IMR-90 (cell line): ENCODE measurements around the gene PID1. TPM values are rescaled to one million over a fixed set of nuclear protein-coding genes. Genes with fewer than 3 reads are reported as not detected.

Source experiments
- ATAC-seq: fragments of 200-7000 bp; cut with Tn5 transposase; 2 replicates; pipeline ENCODE4 v1.9.1; 2020; ENCODE audit warnings: low read depth, mild to moderate bottlenecking, moderate library complexity
- BruUV-seq: library from RNA; stranded (reverse); fragments of 400-500 nt; replicated peaks from 2 replicates; lab custom pipeline; 2021; lab: Mats Ljungman, UMichigan
- CTCF ChIA-PET: fragments of 300-600 bp; formaldehyde crosslinking; extraction: SDS; loops from one replicate; lab custom pipeline; 2021; ENCODE audit warnings: antibody characterized with exemption; lab: Yijun Ruan, JAX
- POLR2A ChIA-PET: fragments of 300-600 bp; sonication (Branson Sonifier 250); formaldehyde crosslinking; loops from one replicate; lab custom pipeline; 2022; ENCODE audit warnings: antibody characterized with exemption; ENCODE audit not compliant: unreplicated experiment; lab: Charles Lee
- DNase-seq: peaks from one replicate; pipeline ENCODE4 v3.0.0; 2013
- H2AFZ ChIP-seq: replicated peaks from 2 replicates; pipeline ENCODE3; 2013; ENCODE audit warnings: low read length, mild to moderate bottlenecking; ENCODE audit not compliant: poor library complexity
- H2AK5ac ChIP-seq: 2 replicates; pipeline ENCODE4 v1.6.1; 2013; ENCODE audit warnings: low read depth, low read length, inconsistent platforms
- H2AK9ac ChIP-seq: replicated peaks from 2 replicates; pipeline ENCODE3; 2013; ENCODE audit warnings: mild to moderate bottlenecking, low read depth, low read length, moderate library complexity; ENCODE audit not compliant: poor library complexity
- H2BK120ac ChIP-seq: 2 replicates; pipeline ENCODE4 v1.6.1; 2013; ENCODE audit warnings: low read depth, low read length, inconsistent platforms
- H2BK15ac ChIP-seq: 3 replicates; pipeline ENCODE4 v1.6.1; 2013; ENCODE audit warnings: low read depth, low read length, inconsistent platforms
- H2BK20ac ChIP-seq: 2 replicates; pipeline ENCODE4 v1.6.1; 2013; ENCODE audit warnings: low read depth, mild to moderate bottlenecking, inconsistent platforms, low read length, moderate library complexity
- H2BK5ac ChIP-seq: 2 replicates; pipeline ENCODE4 v1.6.1; 2013; ENCODE audit warnings: mild to moderate bottlenecking, low read depth, low read length, inconsistent platforms; ENCODE audit not compliant: poor library complexity, severe bottlenecking
- H3K14ac ChIP-seq: replicated peaks from 2 replicates; pipeline ENCODE4 v1.6.1; 2013; ENCODE audit warnings: low read depth, low read length, inconsistent platforms
- H3K18ac ChIP-seq: 2 replicates; pipeline ENCODE4 v1.6.1; 2013; ENCODE audit warnings: low read depth, low read length, control low read depth
- H3K23ac ChIP-seq: 2 replicates; pipeline ENCODE4 v1.6.1; 2013; ENCODE audit warnings: low read depth, low read length, inconsistent platforms
- H3K27ac ChIP-seq: 2 replicates; pipeline ENCODE4 v1.5.1; 2013; ENCODE audit warnings: mild to moderate bottlenecking, control low read depth, low read length; ENCODE audit not compliant: insufficient read depth
- H3K27me3 ChIP-seq: 2 replicates; pipeline ENCODE4 v1.6.1; 2013; ENCODE audit warnings: low read length; ENCODE audit not compliant: control insufficient read depth, insufficient read depth
- H3K36me3 ChIP-seq: 2 replicates; pipeline ENCODE4 v1.6.1; 2013; ENCODE audit warnings: low read length, mixed read lengths; ENCODE audit not compliant: control insufficient read depth, insufficient read depth
- H3K4ac ChIP-seq: 2 replicates; pipeline ENCODE4 v1.6.1; 2013; ENCODE audit warnings: low read depth, low read length, inconsistent platforms
- H3K4me1 ChIP-seq: 2 replicates; pipeline ENCODE4 v1.6.1; 2013; ENCODE audit warnings: low read length, mixed read lengths; ENCODE audit not compliant: control insufficient read depth, insufficient read depth
- H3K4me2 ChIP-seq: 2 replicates; pipeline ENCODE4 v1.6.1; 2013; ENCODE audit warnings: low read depth, mild to moderate bottlenecking, control low read depth, low read length, moderate library complexity
- H3K4me3 ChIP-seq: 2 replicates; pipeline ENCODE4 v1.5.1; 2013; ENCODE audit warnings: low read depth, mild to moderate bottlenecking, control low read depth, low read length, moderate library complexity; ENCODE audit not compliant: insufficient read depth
- H3K56ac ChIP-seq: 2 replicates; pipeline ENCODE4 v1.6.1; 2013; ENCODE audit warnings: low read length, inconsistent platforms; ENCODE audit not compliant: insufficient read depth; ENCODE audit errors: extremely low read depth
- H3K79me1 ChIP-seq, 2 experiments: 2 replicates each; pipeline ENCODE4 v1.6.1; 2013; ENCODE audit warnings: low read length in 2 of 2, inconsistent platforms in 1 of 2, low read depth in 1 of 2
- H3K9ac ChIP-seq: 2 replicates; pipeline ENCODE4 v1.6.1; 2013; ENCODE audit warnings: low read depth, low read length, control low read depth
- H3K9me1 ChIP-seq: 2 replicates; pipeline ENCODE4 v1.6.1; 2013; ENCODE audit warnings: low read length, inconsistent platforms; ENCODE audit not compliant: insufficient read depth
- H3K9me3 ChIP-seq: 2 replicates; pipeline ENCODE4 v1.6.1; 2013; ENCODE audit warnings: low read length; ENCODE audit not compliant: control insufficient read depth, insufficient read depth
- H4K20me1 ChIP-seq: 2 replicates; pipeline ENCODE4 v1.6.1; 2013; ENCODE audit warnings: low read length, inconsistent platforms; ENCODE audit not compliant: insufficient read depth
- H4K5ac ChIP-seq: 2 replicates; pipeline ENCODE4 v1.6.1; 2013; ENCODE audit warnings: mild to moderate bottlenecking, low read depth, low read length, control low read depth
- H4K8ac ChIP-seq, 2 experiments: 2 replicates each; pipeline ENCODE4 v1.6.1; 2013; ENCODE audit warnings: low read depth in 2 of 2, low read length in 2 of 2, control low read depth in 1 of 2, inconsistent platforms in 1 of 2
- H4K91ac ChIP-seq: 2 replicates; pipeline ENCODE4 v1.6.1; 2013; ENCODE audit warnings: low read depth, low read length, inconsistent platforms; ENCODE audit not compliant: insufficient read depth
- FOS ChIP-seq: fragments of 150-350 bp; IDR thresholded peaks from 2 replicates; pipeline ENCODE4 v1.6.1; 2016; ENCODE audit warnings: low read depth, low read length
- WGBS, 2 experiments: methylation state at CpG; one replicate each; pipeline versions ENCODE4 v1.1.5 to v1.1.7; 2013; ENCODE audit warnings: missing lambda C conversion rate in 2 of 2; ENCODE audit not compliant: insufficient read length in 1 of 2; ENCODE audit errors: extremely low coverage in 2 of 2; 5-methylcytosine and 5-hydroxymethylcytosine counted together
- dilution Hi-C: fragments of 300-500 bp; cut with HindIII; formaldehyde crosslinking; loops from one replicate; pipeline ENCODE4 v1.14.3; 2018; ENCODE audit warnings: low sequenced_read_pairs; ENCODE audit not compliant: unreplicated experiment
- in situ Hi-C: fragments of 300-500 bp; cut with MboI; formaldehyde crosslinking; loops from 3 replicates; pipeline ENCODE4 v1.14.3; 2019; ENCODE audit warnings: low sequenced_read_pairs, inconsistent platforms, mixed read lengths
- intact Hi-C: fragments of 100-400 bp; cut with micrococcal nuclease; formaldehyde crosslinking; loops from 2 replicates; pipeline ENCODE4 v1.10.0; 2022
- polyA plus RNA-seq, 3 experiments: library from polyadenylated mRNA; depleted of rRNA; stranded (reverse); fragments of >200 nt; gene quantifications; 2 replicates each; pipeline ENCODE4 v1.2.3, GENCODE V29; 2012; ENCODE audit warnings: low replicate concordance in 1 of 3
- total RNA-seq: library from RNA; depleted of rRNA; stranded (reverse); fragments of >200 nt; gene quantifications from 2 replicates; pipeline ENCODE4 v1.2.3, GENCODE V29; 2012

Gene PID1
- total and polyA plus RNA-seq, 2 of the 4 experiments (the other 2 are of a cell fraction) = 0.90 to 1.9 TPM

DNA sequence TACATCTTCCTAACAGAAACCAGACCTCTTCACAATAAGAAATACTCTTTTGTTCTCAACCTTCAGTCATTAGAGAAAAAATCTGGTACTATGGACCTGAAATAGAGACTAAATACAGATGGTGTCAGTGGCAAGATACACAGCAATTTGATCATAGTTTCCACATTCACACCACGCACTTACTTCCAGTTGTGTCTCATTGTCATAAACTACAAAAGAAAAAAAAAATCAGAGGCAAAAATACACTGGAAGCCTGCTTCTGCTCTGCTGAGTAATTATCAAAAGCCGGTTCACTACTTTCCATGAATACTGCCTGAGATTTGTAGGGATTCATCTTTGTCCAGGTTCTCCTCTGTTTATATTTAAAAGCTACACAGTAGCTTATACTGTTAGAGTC, 182.6 kb downstream of the PID1 start:
- H3K79me1 ChIP-seq = no peaks in the 10 kb centered on the region
- no peak overlapping the region for H2BK120ac ChIP-seq
- in situ Hi-C loops (no loop called here), intact Hi-C loops (no loop called here), dilution Hi-C loops (no loop called here)
- H2BK20ac ChIP-seq = no peak overlapping the region
- no peak overlapping the region for H3K18ac ChIP-seq
- H2AK9ac ChIP-seq = no peak overlapping the region
- no peak overlapping the region for H4K91ac ChIP-seq
- H2BK5ac ChIP-seq = no peak overlapping the region
- no peak overlapping the region for H3K9ac ChIP-seq
- no peak for TF ChIP-seq FOS
- H3K36me3 ChIP-seq = no peaks in the 10 kb centered on the region
- CTCF ChIA-PET = no interaction called here
- H3K27ac ChIP-seq = no peak overlapping the region
- no peak overlapping the region for H3K23ac ChIP-seq
- no peaks in the 10 kb centered on the region for H3K9me1 ChIP-seq
- H2AK5ac ChIP-seq = no peak overlapping the region
- no peak overlapping the region for H3K4me3 ChIP-seq
- no peak overlapping the region for H3K56ac ChIP-seq
- H2AFZ ChIP-seq = no peak overlapping the region
- no CpG with 5 or more reads among the region's 2 CpGs for whole genome bisulfite sequencing, 2 experiments
- no peaks in the 10 kb centered on the region; the same call in 1 of the 2 replicates for H3K9me3 ChIP-seq
- no TSS peak for BruUV-seq
- H4K20me1 ChIP-seq = no peaks in the 10 kb centered on the region
- ATAC-seq = no peak
- H3K4ac ChIP-seq = no peak overlapping the region
- no peak overlapping the region for H2BK15ac ChIP-seq
- no peak overlapping the region for H3K4me2 ChIP-seq
- no peaks in the 10 kb centered on the region for H3K4me1 ChIP-seq
- DNase-seq = no peak
- H4K8ac ChIP-seq = no peak overlapping the region
- no peak overlapping the region for H3K14ac ChIP-seq
- POLR2A ChIA-PET = no interaction called here
- H4K5ac ChIP-seq = no peak overlapping the region
- no peaks in the 10 kb centered on the region for H3K27me3 ChIP-seq
